Suprapubic skin (tissue), 4 donors: ENCODE results near the gene TRIP12. TPM values are rescaled to one million over a fixed set of nuclear protein-coding genes. Genes with fewer than 3 reads are reported as not detected.
"Not testable (repeated sequence)": the region's sequence is repeated elsewhere in the genome, so short reads cannot be mapped to it uniquely, and the experiment has no call there.

Experiments used
- DNase-seq, 2 donors: peaks; one replicate each; pipeline ENCODE4 v3.0.0-alpha.2; 2019; ENCODE audit warnings: low spot score in 2 of 2
- H3K27ac ChIP-seq: fragments of 200-600 bp; sonication (generic); one replicate; pipeline ENCODE4 v1.5.1; 2019
- H3K27me3 ChIP-seq: fragments of 200-600 bp; sonication (generic); one replicate; pipeline ENCODE4 v1.5.1; 2019
- H3K36me3 ChIP-seq: fragments of 200-600 bp; sonication (generic); one replicate; pipeline ENCODE4 v1.5.1; 2019
- H3K4me1 ChIP-seq: fragments of 200-600 bp; sonication (generic); one replicate; pipeline ENCODE4 v1.5.1; 2019
- H3K4me3 ChIP-seq: fragments of 200-600 bp; sonication (generic); one replicate; pipeline ENCODE4 v1.5.1; 2019; ENCODE audit warnings: mild to moderate bottlenecking
- H3K9me3 ChIP-seq: fragments of 200-600 bp; sonication (generic); one replicate; pipeline ENCODE4 v1.5.1; 2019
- CTCF ChIP-seq, 2 donors: fragments of 200-600 bp in 1 of 2; fragments of 450-650 bp in 1 of 2; sonication (generic) in 1 of 2; IDR thresholded peaks; one replicate each; pipeline ENCODE4 v1.5.1; 2016 to 2019; ENCODE audit warnings: antibody characterized with exemption in 2 of 2, mild to moderate bottlenecking in 1 of 2, moderate library complexity in 1 of 2
- EP300 ChIP-seq: sonication (generic); formaldehyde crosslinking; IDR thresholded peaks from one replicate; pipeline ENCODE4 v1.6.1; 2017; ENCODE audit warnings: antibody characterized with exemption
- POLR2A ChIP-seq, 2 donors: fragments of 450-650 bp; IDR thresholded peaks; one replicate each; pipeline ENCODE4 v1.6.1; 2017; ENCODE audit warnings: antibody characterized with exemption in 2 of 2, mild to moderate bottlenecking in 2 of 2, moderate library complexity in 2 of 2
- POLR2AphosphoS5 ChIP-seq, 3 donors: sonication (generic); formaldehyde crosslinking; IDR thresholded peaks; one replicate each; pipeline ENCODE4 v1.6.1; 2017; ENCODE audit warnings: antibody characterized with exemption in 3 of 3
- WGBS: methylation state at CpG from one replicate; pipeline ENCODE4 v1.1.5; 2018; 5-methylcytosine and 5-hydroxymethylcytosine counted together
- total RNA-seq, 4 donors: library from RNA; depleted of rRNA; stranded (reverse); fragments of >200 nt; gene quantifications; one replicate each; pipeline ENCODE4 v1.1.0, GENCODE V29; 2016

Gene TRIP12
- total RNA-seq, 4 donors from 2014 or later, result 124 to 227 (median 143) TPM

- Histone ChIP-seq H3K9me3 (no peaks in the 10 kb centered on the region), H3K36me3 (peaks cover 20% of the 10 kb centered on the region), H3K27ac (no peak overlapping the region), H3K4me3 (no peak overlapping the region), H3K27me3 (no peaks in the 10 kb centered on the region), H3K4me1 (peaks cover 11% of the 10 kb centered on the region)
- WGBS, result 82% methylated on average over 2 of the region's 2 CpGs
- TF ChIP-seq POLR2AphosphoS5 (IDR thresholded peaks at IDR 0.05), result no peak
- no peak for TF ChIP-seq POLR2A (IDR thresholded peaks at IDR 0.05)
- TF ChIP-seq EP300, result no peak
- TF ChIP-seq CTCF (IDR thresholded peaks at IDR 0.05), result no peak
- DNase-seq, result no peak
Observed at GRCh38 chr2:229905601-229906000, 16.2 kb downstream of the TRIP12 start.

- no peak for TF ChIP-seq POLR2AphosphoS5 (IDR thresholded peaks at IDR 0.05)
- no peak for TF ChIP-seq EP300
- peaks cover 5% of the 10 kb centered on the region for H3K4me1 ChIP-seq
- no peaks in the 10 kb centered on the region for H3K27me3 ChIP-seq
- no peak overlapping the region for H3K4me3 ChIP-seq
- H3K9me3 ChIP-seq, result no peaks in the 10 kb centered on the region
- WGBS, result 84% methylated on average over 3 of the region's 3 CpGs
- H3K36me3 ChIP-seq, result peaks cover 15% of the 10 kb centered on the region
- no peak overlapping the region for H3K27ac ChIP-seq
- no peak for DNase-seq
Observed at GRCh38 chr2:229903037-229903436, 18.8 kb downstream of the TRIP12 start.

- DNase-seq, result no peak
Observed at GRCh38 chr2:229901819-229902218, 20.0 kb downstream of the TRIP12 start.

GRCh38 chr2:229900514-229900913 is 21.3 kb downstream of the TRIP12 start:
- not testable (repeated sequence) for H3K27ac ChIP-seq, H3K4me1 ChIP-seq, H3K4me3 ChIP-seq, H3K9me3 ChIP-seq, H3K27me3 ChIP-seq, DNase-seq
- peaks cover 14% of the 10 kb centered on the region for H3K36me3 ChIP-seq
- 87% methylated on average over 9 of the region's 9 CpGs for WGBS

More at GRCh38 chr2:229901819-229902218, 20.0 kb downstream of the TRIP12 start:
- WGBS, result 41% methylated on average over 3 of the region's 3 CpGs
- no peak overlapping the region for H3K27ac ChIP-seq
- H3K4me1 ChIP-seq, result peaks cover 5% of the 10 kb centered on the region
- TF ChIP-seq CTCF (IDR thresholded peaks at IDR 0.05) (no peak), POLR2A (IDR thresholded peaks at IDR 0.05) (no peak), POLR2AphosphoS5 (IDR thresholded peaks at IDR 0.05) (no peak), EP300 (no peak)
- H3K4me3 ChIP-seq, result no peak overlapping the region
- no peaks in the 10 kb centered on the region for H3K9me3 ChIP-seq
- peaks cover 14% of the 10 kb centered on the region for H3K36me3 ChIP-seq
- H3K27me3 ChIP-seq, result no peaks in the 10 kb centered on the region

- Histone ChIP-seq H3K9me3 (no peaks in the 10 kb centered on the region), H3K27me3 (no peaks in the 10 kb centered on the region), H3K36me3 (peaks cover 13% of the 10 kb centered on the region), H3K4me1 (peaks cover 5% of the 10 kb centered on the region), H3K4me3 (no peak overlapping the region), H3K27ac (no peak overlapping the region)
- TF ChIP-seq POLR2AphosphoS5 (IDR thresholded peaks at IDR 0.05) (no peak), CTCF (IDR thresholded peaks at IDR 0.05) (no peak), EP300 (no peak), POLR2A (IDR thresholded peaks at IDR 0.05) (no peak)
- 89% methylated on average over 3 of the region's 3 CpGs for WGBS
- no peak for DNase-seq
Observed at GRCh38 chr2:229900012-229900411, 21.8 kb downstream of the TRIP12 start.

- Histone ChIP-seq H3K4me1 (peaks cover 5% of the 10 kb centered on the region), H3K27me3 (no peaks in the 10 kb centered on the region), H3K36me3 (peaks cover 11% of the 10 kb centered on the region), H3K27ac (no peak overlapping the region), H3K9me3 (no peaks in the 10 kb centered on the region), H3K4me3 (no peak overlapping the region)
- TF ChIP-seq EP300 (no peak), POLR2A (IDR thresholded peaks at IDR 0.05) (no peak), POLR2AphosphoS5 (IDR thresholded peaks at IDR 0.05) (no peak), CTCF (IDR thresholded peaks at IDR 0.05) (no peak)
- DNase-seq, result no peak
- 96% methylated on average over 3 of the region's 3 CpGs for WGBS
Observed at GRCh38 chr2:229899604-229900003, 22.2 kb downstream of the TRIP12 start.
